WTC11 (cell line): ENCODE data around the gene ATP11A. TPM values are rescaled to one million over a fixed set of nuclear protein-coding genes. Genes with fewer than 3 reads are reported as not detected.

Experiments used
- ATAC-seq: fragments of 200-7000 bp; cut with Tn5 transposase; 2 replicates; pipeline ENCODE4 v1.10.0; 2021; ENCODE audit warnings: mild to moderate bottlenecking, moderate library complexity
- CTCF ChIA-PET: fragments of 300-600 bp; sonication (Branson Sonifier 250); formaldehyde crosslinking; loops from one replicate; lab custom pipeline; 2021; ENCODE audit warnings: antibody characterized with exemption; lab: Charles Lee
- POLR2A ChIA-PET: fragments of 350-600 bp; sonication (Branson Sonifier 250); formaldehyde crosslinking; loops from one replicate; lab custom pipeline; 2021; ENCODE audit warnings: antibody characterized with exemption; lab: Charles Lee
- DNase-seq: peaks from one replicate; pipeline ENCODE4 v3.0.0; 2021; ENCODE audit warnings: low spot score
- H3K27ac Mint-ChIP-seq: 2 replicates; pipeline ENCODE4 v1.8.0; 2021; ENCODE audit warnings: mixed read lengths
- H3K27me3 Mint-ChIP-seq: 2 replicates; pipeline ENCODE4 v1.8.0; 2021; ENCODE audit warnings: low read depth, mild to moderate bottlenecking, moderate library complexity, mixed read lengths
- H3K36me3 Mint-ChIP-seq: 2 replicates; pipeline ENCODE4 v1.8.0; 2021; ENCODE audit warnings: mixed read lengths
- H3K4me1 Mint-ChIP-seq: 2 replicates; pipeline ENCODE4 v1.8.0; 2022; ENCODE audit warnings: mixed read lengths
- H3K4me3 Mint-ChIP-seq: 2 replicates; pipeline ENCODE4 v1.8.0; 2021; ENCODE audit warnings: mild to moderate bottlenecking, moderate library complexity, mixed read lengths
- H3K9me3 Mint-ChIP-seq: 2 replicates; pipeline ENCODE4 v1.8.0; 2021; ENCODE audit warnings: mixed read lengths
- AR ChIP-seq: fragments of 250-450 bp; sonication (Bioruptor Pico); IDR thresholded peaks from 2 replicates; pipeline ENCODE4 v1.9.0; 2021; ENCODE audit warnings: mild to moderate bottlenecking
- GABPB1 ChIP-seq: sonication (generic); formaldehyde crosslinking; IDR thresholded peaks from 2 replicates; pipeline ENCODE4 v1.8.1; 2023; ENCODE audit warnings: mild to moderate bottlenecking, missing genetic modification reagents
- GRHL2 ChIP-seq: fragments of 250-450 bp; sonication (Bioruptor Pico); IDR thresholded peaks from 2 replicates; pipeline ENCODE4 v1.8.0; 2022; ENCODE audit warnings: mild to moderate bottlenecking, moderate library complexity; ENCODE audit not compliant: insufficient replicate concordance, severe bottlenecking
- KAT7 ChIP-seq: sonication (generic); formaldehyde crosslinking; IDR thresholded peaks from 2 replicates; pipeline ENCODE4 v1.8.1; 2023; ENCODE audit warnings: missing genetic modification reagents, mild to moderate bottlenecking, borderline replicate concordance
- NFATC4 ChIP-seq: fragments of 250-450 bp; sonication (Bioruptor Pico); IDR thresholded peaks from 2 replicates; pipeline ENCODE4 v1.9.0; 2021; ENCODE audit warnings: mild to moderate bottlenecking
- OVOL2 ChIP-seq: fragments of 250-450 bp; sonication (Bioruptor Pico); IDR thresholded peaks from 2 replicates; pipeline ENCODE4 v1.9.0; 2021; ENCODE audit warnings: mild to moderate bottlenecking, borderline replicate concordance
- PRDM15 ChIP-seq: sonication (generic); formaldehyde crosslinking; IDR thresholded peaks from 2 replicates; pipeline ENCODE4 v1.8.0; 2022; ENCODE audit warnings: missing genetic modification reagents
- PRRX2 ChIP-seq: fragments of 250-450 bp; sonication (Bioruptor Pico); IDR thresholded peaks from 2 replicates; pipeline ENCODE4 v1.8.0; 2021; ENCODE audit warnings: mild to moderate bottlenecking
- RELA ChIP-seq: sonication (generic); formaldehyde crosslinking; IDR thresholded peaks from 2 replicates; pipeline ENCODE4 v1.8.1; 2022; ENCODE audit warnings: missing genetic modification reagents, mild to moderate bottlenecking, borderline replicate concordance
- SMAD3 ChIP-seq: sonication (generic); formaldehyde crosslinking; IDR thresholded peaks from 2 replicates; pipeline ENCODE4 v1.8.0; 2022; ENCODE audit warnings: missing genetic modification reagents, mild to moderate bottlenecking, borderline replicate concordance
- TCF7 ChIP-seq: sonication (generic); formaldehyde crosslinking; IDR thresholded peaks from 2 replicates; pipeline ENCODE4 v1.8.0; 2022; ENCODE audit warnings: mild to moderate bottlenecking, low read depth, missing genetic modification reagents, moderate library complexity
- TP53 ChIP-seq: sonication (generic); formaldehyde crosslinking; IDR thresholded peaks from 2 replicates; pipeline ENCODE4 v1.8.1; 2023; ENCODE audit warnings: mild to moderate bottlenecking, missing genetic modification reagents
- ZNF219 ChIP-seq: sonication (generic); formaldehyde crosslinking; IDR thresholded peaks from 2 replicates; pipeline ENCODE4 v1.8.0; 2023; ENCODE audit warnings: missing genetic modification reagents, mild to moderate bottlenecking, borderline replicate concordance
- ZNF232 ChIP-seq: sonication (generic); formaldehyde crosslinking; IDR thresholded peaks from 2 replicates; pipeline ENCODE4 v1.8.0; 2022; ENCODE audit warnings: mild to moderate bottlenecking, missing genetic modification reagents
- ZNF263 ChIP-seq: sonication (generic); formaldehyde crosslinking; IDR thresholded peaks from 2 replicates; pipeline ENCODE4 v1.8.1; 2022; ENCODE audit warnings: low read depth, mild to moderate bottlenecking, moderate library complexity, missing genetic modification reagents
- ZNF281 ChIP-seq: sonication (generic); formaldehyde crosslinking; IDR thresholded peaks from 2 replicates; pipeline ENCODE4 v1.8.0; 2023; ENCODE audit warnings: mild to moderate bottlenecking, missing genetic modification reagents
- ZNF396 ChIP-seq: fragments of 250-450 bp; sonication (Bioruptor Pico); IDR thresholded peaks from 2 replicates; pipeline ENCODE4 v1.8.0; 2021; ENCODE audit warnings: mild to moderate bottlenecking, moderate library complexity, borderline replicate concordance
- ZNF425 ChIP-seq: fragments of 250-450 bp; sonication (Bioruptor Pico); conservative IDR thresholded peaks from 2 replicates; pipeline ENCODE4 v1.9.0; 2021; ENCODE audit warnings: mild to moderate bottlenecking
- total RNA-seq: library from RNA; stranded (reverse); gene quantifications from 3 replicates; pipeline ENCODE4 v1.2.3, GENCODE V29; 2021

ATP11A gene
- total RNA-seq, 1 experiment from 2014 or later, result 100 TPM

GRCh38 chr13:112658808-112659207 is 31.0 kb upstream of the ATP11A start:
- Mint-ChIP-seq H3K4me3 (no peak overlapping the region), H3K27ac (no peak overlapping the region), H3K36me3 (no peaks in the 10 kb centered on the region), H3K4me1 (peaks cover 7% of the 10 kb centered on the region; the same call in 1 of the 2 replicates), H3K27me3 (no peaks in the 10 kb centered on the region), H3K9me3 (peaks cover 10% of the 10 kb centered on the region)
- DNase-seq (no peak), ATAC-seq (no peak)
- CTCF ChIA-PET, result interaction anchor here (0.8 to 1.3 kb wide), 2 partner anchors 11 to 18 kb away, joined by 3 to 5 read pairs; no protein-coding TSS in a partner anchor
- POLR2A ChIA-PET, result no interaction called here
- no peak for TF ChIP-seq NFATC4 (CRISPR knock-in tag)
- TF ChIP-seq SMAD3 (CRISPR knock-in tag), result no peak
- TF ChIP-seq ZNF425, result no peak
- no peak for TF ChIP-seq RELA (CRISPR knock-in tag)
- no peak for TF ChIP-seq OVOL2 (CRISPR knock-in tag)
- TF ChIP-seq ZNF281 (CRISPR knock-in tag), result no peak
- no peak for TF ChIP-seq PRRX2 (CRISPR knock-in tag)
- TF ChIP-seq ZNF263 (CRISPR knock-in tag), result no peak
- TF ChIP-seq AR (CRISPR knock-in tag), result no peak
- TF ChIP-seq ZNF396 (CRISPR knock-in tag), result no peak
- TF ChIP-seq GRHL2 (CRISPR knock-in tag), result no peak

GRCh38 chr13:112661291-112661690 is 28.5 kb upstream of the ATP11A start:
- no peak overlapping the region for H3K4me3 Mint-ChIP-seq
- H3K4me1 Mint-ChIP-seq, result peaks cover 7% of the 10 kb centered on the region; the same call in 1 of the 2 replicates
- H3K9me3 Mint-ChIP-seq, result peaks cover 10% of the 10 kb centered on the region
- no peaks in the 10 kb centered on the region for H3K27me3 Mint-ChIP-seq
- DNase-seq (no peak), ATAC-seq (no peak)
- TF ChIP-seq GABPB1 (no peak), PRDM15 (CRISPR knock-in tag) (no peak), TCF7 (no peak), ZNF425 (no peak), KAT7 (CRISPR knock-in tag) (no peak), ZNF232 (CRISPR knock-in tag) (no peak), TP53 (CRISPR knock-in tag) (no peak), ZNF219 (CRISPR knock-in tag) (no peak)
- POLR2A ChIA-PET, result no interaction called here
- no peak overlapping the region for H3K27ac Mint-ChIP-seq
- H3K36me3 Mint-ChIP-seq, result no peaks in the 10 kb centered on the region
- CTCF ChIA-PET, result no interaction called here
